DND-41 (cell line): ENCODE data around the gene CTNNA1.

Source experiments
- ATAC-seq: fragments of 200-7000 bp; cut with Tn5 transposase; 3 replicates; pipeline ENCODE4 v1.9.1; 2021; ENCODE audit warnings: low read depth; ENCODE audit not compliant: insufficient read depth
- DNase-seq: peaks from one replicate; pipeline ENCODE4 v3.0.0-alpha.2; 2020
- H2AFZ ChIP-seq: 2 replicates; pipeline ENCODE4 v1.6.0; 2012; ENCODE audit warnings: low read depth, low read length
- H3K27ac ChIP-seq: 2 replicates; pipeline ENCODE4 v1.5.1; 2012; ENCODE audit warnings: low read length, inconsistent platforms
- H3K27me3 ChIP-seq: fragments of 200-600 bp; sonication (generic); 2 replicates; pipeline ENCODE4 v1.6.0; 2012; ENCODE audit warnings: low read length, mild to moderate bottlenecking, inconsistent platforms; ENCODE audit not compliant: insufficient read depth, poor library complexity
- H3K36me3 ChIP-seq: 2 replicates; pipeline ENCODE4 v1.5.1; 2012; ENCODE audit warnings: low read length, inconsistent platforms; ENCODE audit not compliant: insufficient read depth
- H3K4me1 ChIP-seq: 2 replicates; pipeline ENCODE4 v1.5.1; 2012; ENCODE audit warnings: mild to moderate bottlenecking, low read length; ENCODE audit not compliant: insufficient read depth
- H3K4me2 ChIP-seq: 2 replicates; pipeline ENCODE4 v1.6.0; 2012; ENCODE audit warnings: mild to moderate bottlenecking, moderate library complexity, low read length, inconsistent platforms; ENCODE audit not compliant: insufficient read depth
- H3K4me3 ChIP-seq, 2 experiments: fragments of 200-600 bp in 1 of 2; shearing (Covaris generic) in 1 of 2; 2 replicates each; pipeline ENCODE4 v1.5.1; 2012 to 2016; ENCODE audit warnings: inconsistent platforms in 2 of 2, low read length in 2 of 2, mild to moderate bottlenecking in 2 of 2, low read depth in 1 of 2, moderate library complexity in 1 of 2
- H3K79me2 ChIP-seq: 2 replicates; pipeline ENCODE4 v1.6.0; 2012; ENCODE audit warnings: low read length, inconsistent platforms; ENCODE audit not compliant: insufficient read depth
- H3K9ac ChIP-seq: 2 replicates; pipeline ENCODE4 v1.6.0; 2012; ENCODE audit warnings: low read depth, mild to moderate bottlenecking, inconsistent platforms, low read length, moderate library complexity
- H3K9me3 ChIP-seq: 2 replicates; pipeline ENCODE4 v1.5.1; 2012; ENCODE audit warnings: low read length, moderate library complexity, mild to moderate bottlenecking, inconsistent platforms; ENCODE audit not compliant: insufficient read depth, severe bottlenecking
- H4K20me1 ChIP-seq: 2 replicates; pipeline ENCODE4 v1.6.0; 2012; ENCODE audit warnings: low read length; ENCODE audit not compliant: insufficient read depth
- EZH2 ChIP-seq: IDR thresholded peaks from 3 replicates; pipeline ENCODE4 v1.6.1; 2012; ENCODE audit warnings: borderline replicate concordance, low read depth, mild to moderate bottlenecking, moderate library complexity, low read length, inconsistent platforms; ENCODE audit not compliant: severe bottlenecking
- TF ChIP-seq, protein P1 (sequence below): IDR thresholded peaks from 2 replicates; pipeline ENCODE4 v1.5.1; 2012; ENCODE audit warnings: borderline replicate concordance, low read length, moderate library complexity, mild to moderate bottlenecking; ENCODE audit not compliant: poor library complexity, severe bottlenecking; ENCODE audit errors: extremely low read depth

Gene CTNNA1

DNA sequence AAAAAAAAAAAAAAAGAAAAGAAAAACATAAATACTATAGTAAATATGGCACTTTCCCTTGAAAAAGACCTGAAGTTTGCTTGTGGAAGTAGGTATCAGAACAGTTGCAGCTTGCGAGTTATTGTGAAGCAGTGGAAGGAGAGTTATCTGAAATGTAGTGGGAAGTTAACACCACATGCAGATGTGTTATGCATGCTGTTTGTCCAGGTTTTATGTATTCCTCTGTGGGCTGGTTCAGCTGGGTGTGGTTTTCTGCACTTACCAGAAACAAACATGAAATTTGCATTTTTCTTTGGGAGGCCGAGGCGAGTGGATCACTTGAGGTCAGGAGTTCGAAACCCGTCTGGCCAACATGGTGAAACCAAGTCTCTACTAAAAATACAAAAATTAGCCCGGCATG, 42.1 kb upstream of the CTNNA1 start:
- H3K27ac ChIP-seq, result no peak overlapping the region
- H3K4me1 ChIP-seq, result no peaks in the 10 kb centered on the region
- H4K20me1 ChIP-seq, result no peaks in the 10 kb centered on the region
- H3K4me2 ChIP-seq, result no peak overlapping the region
- no peaks in the 10 kb centered on the region for H3K79me2 ChIP-seq
- ATAC-seq, result no peak
- no peaks in the 10 kb centered on the region for H3K36me3 ChIP-seq
- H3K4me3 ChIP-seq, result no peak overlapping the region
- no peaks in the 10 kb centered on the region for H3K27me3 ChIP-seq
- H3K9ac ChIP-seq, result no peak overlapping the region
- H3K9me3 ChIP-seq, result no peaks in the 10 kb centered on the region
- no peak for DNase-seq
- H2AFZ ChIP-seq, result no peak overlapping the region
- TF ChIP-seq, protein P1, sequence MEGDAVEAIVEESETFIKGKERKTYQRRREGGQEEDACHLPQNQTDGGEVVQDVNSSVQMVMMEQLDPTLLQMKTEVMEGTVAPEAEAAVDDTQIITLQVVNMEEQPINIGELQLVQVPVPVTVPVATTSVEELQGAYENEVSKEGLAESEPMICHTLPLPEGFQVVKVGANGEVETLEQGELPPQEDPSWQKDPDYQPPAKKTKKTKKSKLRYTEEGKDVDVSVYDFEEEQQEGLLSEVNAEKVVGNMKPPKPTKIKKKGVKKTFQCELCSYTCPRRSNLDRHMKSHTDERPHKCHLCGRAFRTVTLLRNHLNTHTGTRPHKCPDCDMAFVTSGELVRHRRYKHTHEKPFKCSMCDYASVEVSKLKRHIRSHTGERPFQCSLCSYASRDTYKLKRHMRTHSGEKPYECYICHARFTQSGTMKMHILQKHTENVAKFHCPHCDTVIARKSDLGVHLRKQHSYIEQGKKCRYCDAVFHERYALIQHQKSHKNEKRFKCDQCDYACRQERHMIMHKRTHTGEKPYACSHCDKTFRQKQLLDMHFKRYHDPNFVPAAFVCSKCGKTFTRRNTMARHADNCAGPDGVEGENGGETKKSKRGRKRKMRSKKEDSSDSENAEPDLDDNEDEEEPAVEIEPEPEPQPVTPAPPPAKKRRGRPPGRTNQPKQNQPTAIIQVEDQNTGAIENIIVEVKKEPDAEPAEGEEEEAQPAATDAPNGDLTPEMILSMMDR, result no peak

DNA sequence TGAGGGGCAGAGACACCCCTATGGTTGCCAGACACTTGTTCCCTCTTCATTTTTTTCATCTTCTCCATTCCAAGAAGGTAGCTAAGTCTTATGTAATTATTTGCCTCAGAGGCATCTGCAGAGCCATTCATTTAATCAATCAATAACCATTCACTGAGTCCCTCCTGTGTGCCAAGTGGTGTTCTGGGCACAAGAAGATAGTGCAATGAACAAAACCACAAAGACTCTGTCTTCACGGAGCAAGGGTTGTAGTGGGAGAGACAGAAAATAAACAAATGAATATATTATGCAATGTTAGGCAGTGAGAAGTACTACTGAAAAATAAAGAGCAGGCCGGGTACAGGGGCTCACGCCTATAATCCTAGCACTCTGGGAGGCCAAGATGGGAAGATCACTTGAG, 41.4 kb upstream of the CTNNA1 start:
- no peak for DNase-seq

DNA sequence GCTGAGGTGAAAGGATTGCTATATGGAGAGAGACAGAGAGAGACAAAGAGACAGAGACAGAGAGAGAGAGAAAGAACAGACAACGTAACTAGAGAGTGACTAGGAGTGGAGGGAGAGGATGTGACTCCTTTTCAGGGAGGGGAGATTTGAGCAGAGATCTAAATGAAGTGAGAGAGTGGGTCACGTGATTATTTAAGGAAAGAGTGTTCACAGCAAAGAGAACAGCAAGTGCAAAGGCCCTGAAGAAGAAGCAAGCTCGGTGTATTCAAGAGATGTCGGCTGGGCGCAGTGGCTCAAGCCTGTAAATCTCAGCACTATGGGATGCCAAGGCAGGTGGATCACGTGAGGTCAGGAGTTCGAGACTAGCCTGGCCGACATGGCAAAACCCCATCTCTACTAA, 40.9 kb upstream of the CTNNA1 start:
- Histone ChIP-seq H3K4me2 (no peak overlapping the region), H4K20me1 (no peaks in the 10 kb centered on the region), H3K79me2 (no peaks in the 10 kb centered on the region), H3K27me3 (no peaks in the 10 kb centered on the region), H2AFZ (no peak overlapping the region), H3K4me3 (no peak overlapping the region), H3K36me3 (no peaks in the 10 kb centered on the region), H3K4me1 (no peaks in the 10 kb centered on the region), H3K9me3 (no peaks in the 10 kb centered on the region), H3K9ac (no peak overlapping the region), H3K27ac (no peak overlapping the region)
- TF ChIP-seq, protein P1, result no peak
- no peak for TF ChIP-seq EZH2
- DNase-seq (no peak), ATAC-seq (no peak)

More for the DNA sequence above, 41.4 kb upstream of the CTNNA1 start:
- no peaks in the 10 kb centered on the region for H3K79me2 ChIP-seq
- no peak overlapping the region for H3K9ac ChIP-seq
- H3K36me3 ChIP-seq, result no peaks in the 10 kb centered on the region
- no peak for ATAC-seq
- no peak overlapping the region for H3K27ac ChIP-seq
- H2AFZ ChIP-seq, result no peak overlapping the region
- no peaks in the 10 kb centered on the region for H3K27me3 ChIP-seq
- no peak for TF ChIP-seq EZH2
- TF ChIP-seq, protein P1, result no peak
- no peaks in the 10 kb centered on the region for H4K20me1 ChIP-seq
- H3K4me2 ChIP-seq, result no peak overlapping the region
- H3K4me3 ChIP-seq, result no peak overlapping the region
- H3K4me1 ChIP-seq, result no peaks in the 10 kb centered on the region
- H3K9me3 ChIP-seq, result no peaks in the 10 kb centered on the region

DNA sequence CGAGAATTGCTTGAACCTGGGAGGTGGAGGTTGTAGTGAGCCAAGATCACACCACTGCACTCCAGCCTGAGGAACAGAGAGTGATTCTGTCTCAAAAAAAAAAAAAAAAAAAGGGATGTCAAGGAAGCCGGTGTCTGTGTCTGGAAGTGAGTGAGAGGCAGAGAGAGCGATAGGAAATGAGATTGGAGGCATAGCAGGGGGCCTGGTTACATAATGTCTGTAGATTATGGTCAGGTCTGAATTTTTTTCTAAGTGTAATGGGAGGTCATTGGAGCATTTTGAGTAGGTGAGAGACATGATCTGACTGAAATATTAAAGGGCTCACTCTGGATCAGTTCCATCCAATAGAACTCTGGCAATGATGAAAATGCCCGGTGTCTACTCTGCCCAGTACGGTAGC, 40.4 kb upstream of the CTNNA1 start:
- TF ChIP-seq EZH2, result no peak
- TF ChIP-seq, protein P1, result no peak
- Histone ChIP-seq H3K4me1 (no peaks in the 10 kb centered on the region), H3K79me2 (no peaks in the 10 kb centered on the region), H3K4me2 (no peak overlapping the region), H4K20me1 (no peaks in the 10 kb centered on the region), H3K4me3 (no peak overlapping the region), H3K9me3 (no peaks in the 10 kb centered on the region), H3K27ac (no peak overlapping the region), H3K9ac (no peak overlapping the region), H2AFZ (no peak overlapping the region), H3K36me3 (no peaks in the 10 kb centered on the region), H3K27me3 (no peaks in the 10 kb centered on the region)
- ATAC-seq (no peak), DNase-seq (no peak)
